Posterior vena cava (tissue), 2 donors: Measurements from ENCODE around the gene CPT1A. TPM values are rescaled to one million over a fixed set of nuclear protein-coding genes. Genes with fewer than 3 reads are reported as not detected.

ENCODE experiments used
- total RNA-seq, 2 donors: library from RNA; stranded (reverse); fragmentation: NEBNext Ultra II Directional; extraction: Animal tissue kit (Norgen Biotek cat#: 25700); gene quantifications; one replicate each; pipeline ENCODE4 v1.2.1, GENCODE V29; 2021
- donor health status: DM: yes; HTN: yes; CAD: no.
- donor health status: DM: yes; HTN: yes; CAD: no.

CPT1A gene
- total RNA-seq, 2 donors from 2014 or later = 62.3 to 127 TPM

Other genes with a start within 250 kb of the CPT1A start
- gene GAL, start 157.4 kb downstream of the CPT1A start, total RNA-seq = under 1 TPM in 1 of 2 donors, not detected in 1; 0.52 TPM
- under 1 TPM; 0.62 to 0.93 TPM for gene TESMIN, start 90.4 kb downstream of the CPT1A start, total RNA-seq
- gene MRPL21, start 61.9 kb upstream of the CPT1A start, total RNA-seq = 10 to 100 TPM; 44.9 to 47.5 TPM
- 10 to 100 TPM; 18.3 to 18.4 TPM for gene IGHMBP2, start 62.0 kb upstream of the CPT1A start, total RNA-seq
- not detected for gene MRGPRD, start 139.1 kb upstream of the CPT1A start, total RNA-seq
- gene MRGPRF, start 171.3 kb upstream of the CPT1A start, total RNA-seq = 100 to 1,000 TPM; 117 to 138 TPM
- 10 to 100 TPM; 24.8 to 25.4 TPM for gene TPCN2, start 207.0 kb upstream of the CPT1A start, total RNA-seq